Iris pigment epithelial cell (primary cell): ENCODE results near the gene NBL1.
A peak's percentile ranks its signal among the peaks of the same experiment; 100 is the strongest.

Source experiments
- DNase-seq: peaks from one replicate; pipeline ENCODE4 v3.0.0-alpha.2; 2011; ENCODE audit warnings: low read depth

Gene NBL1

GRCh38 chr1:19643602-19644394, at the start of gene NBL1:
TSS of gene NBL1 (plus strand) at chr1:19644311. CDS start at chr1:19655031, 10,720 bp downstream.
- DNase-seq: peak; percentile 75

GRCh38 chr1:19596065-19596713, 47.9 kb upstream of the NBL1 start:
- DNase-seq: no peak

GRCh38 chr1:19596714-19597495, 47.2 kb upstream of the NBL1 start:
- DNase-seq: peak; percentile 97

- DNase-seq: peak; percentile 65
These were observed 46.4 kb upstream of the NBL1 start for GRCh38 chr1:19597496-19598309.

- DNase-seq: no peak
These were observed 44.3 kb upstream of the NBL1 start for GRCh38 chr1:19599810-19600209.

- DNase-seq: no peak
These were observed 41.6 kb upstream of the NBL1 start for GRCh38 chr1:19602486-19602885.

GRCh38 chr1:19605967-19606366, 38.1 kb upstream of the NBL1 start:
- DNase-seq: peak; percentile 49

- DNase-seq: no peak
These were observed 37.1 kb upstream of the NBL1 start for GRCh38 chr1:19606817-19607642.

GRCh38 chr1:19608232-19608631, 35.9 kb upstream of the NBL1 start:
- no peak for DNase-seq

- peak; percentile 42 for DNase-seq
These were observed 33.7 kb upstream of the NBL1 start for GRCh38 chr1:19610282-19610981.

GRCh38 chr1:19612530-19612929, 31.6 kb upstream of the NBL1 start:
- no peak for DNase-seq

- no peak for DNase-seq
These were observed 30.9 kb upstream of the NBL1 start for GRCh38 chr1:19613171-19613703.

- DNase-seq: no peak
These were observed 28.7 kb upstream of the NBL1 start for GRCh38 chr1:19615438-19615837.

GRCh38 chr1:19616489-19616888, 27.6 kb upstream of the NBL1 start:
- DNase-seq: peak; percentile 70

GRCh38 chr1:19617376-19617775, 26.7 kb upstream of the NBL1 start:
- DNase-seq: no peak

GRCh38 chr1:19618428-19618827, 25.7 kb upstream of the NBL1 start:
- DNase-seq: no peak

GRCh38 chr1:19619697-19620384, 24.3 kb upstream of the NBL1 start:
- DNase-seq: no peak

- DNase-seq: no peak
These were observed 23.3 kb upstream of the NBL1 start for GRCh38 chr1:19620786-19621185.

GRCh38 chr1:19621274-19621950, 22.7 kb upstream of the NBL1 start:
- DNase-seq: no peak
